NT2/D1 (cell line): ENCODE data around the gene USP27X.

ENCODE experiments used
- SUZ12 ChIP-seq: IDR thresholded peaks from 2 replicates; pipeline ENCODE4 v1.6.1; 2011; ENCODE audit not compliant: insufficient read length, insufficient read depth; ENCODE audit errors: extremely low read depth
- YY1 ChIP-seq: IDR thresholded peaks from 2 replicates; pipeline ENCODE4 v1.6.1; 2011; ENCODE audit not compliant: insufficient read length, insufficient read depth
- ZNF274 ChIP-seq: IDR thresholded peaks from 2 replicates; pipeline ENCODE4 v1.6.1; 2011; ENCODE audit warnings: mild to moderate bottlenecking, low read depth, low read length

- TF ChIP-seq ZNF274 = no peak
- no peak for TF ChIP-seq YY1
- TF ChIP-seq SUZ12 = no peak
Observed at GRCh38 chrX:49892542-49892941, 13.3 kb downstream of the USP27X start.
